Fibroblast of villous mesenchyme (primary cell): ENCODE results near the gene RASSF8. TPM values are rescaled to one million over a fixed set of nuclear protein-coding genes. Genes with fewer than 3 reads are reported as not detected.

Experiments
- DNase-seq: peaks from one replicate; pipeline ENCODE4 v3.0.0-alpha.2; 2010; ENCODE audit warnings: low read depth
- H3K4me3 ChIP-seq: 2 replicates; pipeline ENCODE4 v1.5.1; 2011; ENCODE audit warnings: low read depth, mild to moderate bottlenecking, low read length
- CTCF ChIP-seq: IDR thresholded peaks from 2 replicates; pipeline ENCODE4 v1.5.1; 2012; ENCODE audit warnings: low read depth, mild to moderate bottlenecking, low read length; ENCODE audit not compliant: insufficient read depth
- total RNA-seq: library from RNA; depleted of rRNA; stranded (reverse); fragments of >200 nt; gene quantifications from 2 replicates; pipeline ENCODE4 v1.2.3, GENCODE V29; 2012

Gene RASSF8
- total RNA-seq, 1 donor, result 127 TPM

- H3K4me3 ChIP-seq, result no peak overlapping the region
- DNase-seq, result no peak
- no peak for TF ChIP-seq CTCF
Observed at GRCh38 chr12:26077915-26078702, 119.6 kb downstream of the RASSF8 start.

DNA sequence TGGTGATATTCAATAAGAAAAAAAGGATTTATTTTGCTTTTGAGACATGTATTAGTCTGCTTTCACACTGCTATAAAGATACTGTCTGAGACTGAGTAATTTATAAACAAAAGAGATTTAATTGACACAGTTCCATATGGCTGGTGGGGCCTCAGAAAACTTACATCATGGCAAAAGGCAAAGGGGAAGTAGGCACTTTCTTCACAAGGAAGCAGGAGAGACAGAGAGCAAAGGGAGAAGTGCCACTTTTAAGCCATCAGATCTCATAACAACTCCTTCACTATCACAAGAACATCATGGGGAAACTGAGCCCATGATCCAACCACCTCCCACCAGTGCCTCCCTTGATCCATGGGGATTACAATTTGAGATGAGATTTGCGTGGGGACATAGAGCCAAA, 122.4 kb downstream of the RASSF8 start:
- H3K4me3 ChIP-seq, result no peak overlapping the region
- no peak for TF ChIP-seq CTCF
- DNase-seq, result no peak

DNA sequence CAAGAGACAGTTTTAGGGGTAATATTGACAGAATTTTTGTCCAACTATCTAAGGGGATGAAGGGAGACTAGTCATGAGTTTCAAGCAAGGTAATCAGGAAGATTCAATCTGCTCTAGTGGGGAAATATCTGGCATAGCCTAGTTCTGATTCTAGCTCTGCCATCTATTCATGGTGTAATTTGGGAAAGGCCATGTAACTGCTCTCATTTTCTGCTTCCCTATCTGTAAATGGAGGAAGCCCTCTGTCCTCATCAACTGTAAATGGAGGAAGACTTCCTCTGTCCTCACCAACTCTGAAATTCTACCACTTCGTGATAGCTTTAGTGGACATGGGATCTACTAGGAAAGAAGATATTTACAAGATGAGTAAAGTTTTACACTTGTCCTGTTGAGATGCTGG, 128.5 kb downstream of the RASSF8 start:
- H3K4me3 ChIP-seq, result no peak overlapping the region
- no peak for DNase-seq
- TF ChIP-seq CTCF, result no peak

- no peak for TF ChIP-seq CTCF
- DNase-seq, result no peak
- no peak overlapping the region for H3K4me3 ChIP-seq
Observed at GRCh38 chr12:26088998-26089397, 130.5 kb downstream of the RASSF8 start.

- TF ChIP-seq CTCF, result no peak
- no peak overlapping the region for H3K4me3 ChIP-seq
- no peak for DNase-seq
Observed at GRCh38 chr12:26090836-26091510, 132.5 kb downstream of the RASSF8 start.

GRCh38 chr12:26091822-26092221, 133.3 kb downstream of the RASSF8 start:
- TF ChIP-seq CTCF, result peak; percentile 39
- DNase-seq, result no peak
- no peak overlapping the region for H3K4me3 ChIP-seq
